ENCODE measurements around the gene CCL7. TPM values are rescaled to one million over a fixed set of nuclear protein-coding genes. Genes with fewer than 3 reads are reported as not detected.

CCL7 gene
- total and polyA plus RNA-seq, 2 experiments from 2014 or later, result 0.69 TPM; not detected in 1

GRCh38 chr17:34265711-34266110 is 4.3 kb upstream of the CCL7 start:
- Histone ChIP-seq H3K4me1 (ENCODE audit: insufficient read depth) (no peaks in the 10 kb centered on the region), H3K9me3 (ENCODE audit: low read depth) (no peaks in the 10 kb centered on the region), H3K9me2 (replicated peaks; ENCODE audit: insufficient read depth) (no peaks in the 10 kb centered on the region), H3K27ac (no peak overlapping the region), H3K4me3 (no peak overlapping the region), H3K36me3 (replicated peaks; ENCODE audit: insufficient read depth, low read depth) (no peaks in the 10 kb centered on the region), H3K4me2 (no peak overlapping the region), H4K20me1 (ENCODE audit: insufficient read depth, poor library complexity, severe bottlenecking) (no peaks in the 10 kb centered on the region), H2AFZ (no peak overlapping the region), H3K79me2 (no peaks in the 10 kb centered on the region), H3K27me3 (no peaks in the 10 kb centered on the region)
- WGBS (ENCODE audit: low lambda C conversion rate, missing lambda C conversion rate), result 45% methylated on average over 3 of the region's 3 CpGs
- no peak for DNase-seq (ENCODE audit: low spot score)
- TF ChIP-seq CTCF (IDR thresholded peaks at IDR 0.05; ENCODE audit: poor library complexity), result no peak
- TF ChIP-seq EZH2 (IDR thresholded peaks at IDR 0.05; ENCODE audit: borderline replicate concordance), result no peak
- TF ChIP-seq EZH2phosphoT487 (IDR thresholded peaks at IDR 0.05; ENCODE audit: low read depth, severe bottlenecking, unreplicated experiment), result no peak

- H3K4me2 ChIP-seq, result no peak overlapping the region
These were observed 5.9 kb downstream of the CCL7 start for GRCh38 chr17:34275881-34276280.

GRCh38 chr17:34276826-34277225 is 6.8 kb downstream of the CCL7 start:
- 60% methylated on average over 4 of the region's 4 CpGs for WGBS (ENCODE audit: low lambda C conversion rate, missing lambda C conversion rate)
- no peak overlapping the region for H2AFZ ChIP-seq
- H3K4me3 ChIP-seq, result no peak overlapping the region
- H3K4me2 ChIP-seq, result no peak overlapping the region
- no peaks in the 10 kb centered on the region for H3K36me3 ChIP-seq (replicated peaks; ENCODE audit: insufficient read depth, low read depth)
- TF ChIP-seq EZH2 (IDR thresholded peaks at IDR 0.05; ENCODE audit: borderline replicate concordance) (no peak), CTCF (IDR thresholded peaks at IDR 0.05; ENCODE audit: poor library complexity) (no peak), EZH2phosphoT487 (IDR thresholded peaks at IDR 0.05; ENCODE audit: low read depth, severe bottlenecking, unreplicated experiment) (no peak)
- no peak overlapping the region for H3K27ac ChIP-seq
- no peak for DNase-seq (ENCODE audit: low spot score)
- H3K27me3 ChIP-seq, result no peaks in the 10 kb centered on the region
- H3K79me2 ChIP-seq, result no peaks in the 10 kb centered on the region
- H4K20me1 ChIP-seq (ENCODE audit: insufficient read depth, poor library complexity, severe bottlenecking), result no peaks in the 10 kb centered on the region
- H3K4me1 ChIP-seq (ENCODE audit: insufficient read depth), result no peaks in the 10 kb centered on the region
- H3K9me3 ChIP-seq (ENCODE audit: low read depth), result no peaks in the 10 kb centered on the region
- H3K9me2 ChIP-seq (replicated peaks; ENCODE audit: insufficient read depth), result no peaks in the 10 kb centered on the region

More at GRCh38 chr17:34275881-34276280, 5.9 kb downstream of the CCL7 start:
- DNase-seq (ENCODE audit: low spot score), result peak; percentile 36
- H3K9me2 ChIP-seq (replicated peaks; ENCODE audit: insufficient read depth), result no peaks in the 10 kb centered on the region
- WGBS (ENCODE audit: low lambda C conversion rate, missing lambda C conversion rate), result 0% methylated on average over 1 of the region's 1 CpG
- no peaks in the 10 kb centered on the region for H3K79me2 ChIP-seq
- no peaks in the 10 kb centered on the region for H3K36me3 ChIP-seq (replicated peaks; ENCODE audit: insufficient read depth, low read depth)
- H3K27ac ChIP-seq, result no peak overlapping the region
- TF ChIP-seq EZH2phosphoT487 (IDR thresholded peaks at IDR 0.05; ENCODE audit: low read depth, severe bottlenecking, unreplicated experiment) (no peak), CTCF (IDR thresholded peaks at IDR 0.05; ENCODE audit: poor library complexity) (no peak), EZH2 (IDR thresholded peaks at IDR 0.05; ENCODE audit: borderline replicate concordance) (no peak)
- H3K27me3 ChIP-seq, result no peaks in the 10 kb centered on the region
- no peaks in the 10 kb centered on the region for H4K20me1 ChIP-seq (ENCODE audit: insufficient read depth, poor library complexity, severe bottlenecking)
- H2AFZ ChIP-seq, result no peak overlapping the region
- H3K4me1 ChIP-seq (ENCODE audit: insufficient read depth), result no peaks in the 10 kb centered on the region
- H3K4me3 ChIP-seq, result no peak overlapping the region
- H3K9me3 ChIP-seq (ENCODE audit: low read depth), result no peaks in the 10 kb centered on the region

- TF ChIP-seq CTCF (IDR thresholded peaks at IDR 0.05; ENCODE audit: poor library complexity) (no peak), EZH2 (IDR thresholded peaks at IDR 0.05; ENCODE audit: borderline replicate concordance) (no peak), EZH2phosphoT487 (IDR thresholded peaks at IDR 0.05; ENCODE audit: low read depth, severe bottlenecking, unreplicated experiment) (no peak)
- 84% methylated on average over 6 of the region's 6 CpGs for WGBS (ENCODE audit: low lambda C conversion rate, missing lambda C conversion rate)
These were observed 13.6 kb downstream of the CCL7 start for GRCh38 chr17:34283571-34283970.

More at GRCh38 chr17:34283571-34283970, 13.6 kb downstream of the CCL7 start:
- no peak for DNase-seq (ENCODE audit: low spot score)
- Histone ChIP-seq H3K4me1 (ENCODE audit: insufficient read depth) (no peaks in the 10 kb centered on the region), H3K79me2 (no peaks in the 10 kb centered on the region), H2AFZ (no peak overlapping the region), H3K36me3 (replicated peaks; ENCODE audit: insufficient read depth, low read depth) (no peaks in the 10 kb centered on the region), H3K9me3 (ENCODE audit: low read depth) (no peaks in the 10 kb centered on the region), H3K27me3 (no peaks in the 10 kb centered on the region), H3K4me3 (no peak overlapping the region), H3K4me2 (no peak overlapping the region), H3K27ac (no peak overlapping the region), H4K20me1 (ENCODE audit: insufficient read depth, poor library complexity, severe bottlenecking) (no peaks in the 10 kb centered on the region), H3K9me2 (replicated peaks; ENCODE audit: insufficient read depth) (no peaks in the 10 kb centered on the region)

Measured in hepatocyte (in vitro differentiated cells).